Upper lobe of left lung (tissue), 6 donors: ENCODE measurements around the gene PTPN1. TPM values are rescaled to one million over a fixed set of nuclear protein-coding genes. Genes with fewer than 3 reads are reported as not detected.
A peak's percentile ranks its signal among the peaks of the same experiment; 100 is the strongest.

Experiments used
- ATAC-seq, 2 donors: fragments of 200-7000 bp; cut with Tn5 transposase; one replicate each; pipeline ENCODE4 v1.9.1; 2022; ENCODE audit warnings: mild to moderate bottlenecking in 2 of 2, moderate library complexity in 2 of 2; ENCODE audit not compliant: low FRiP score in 2 of 2
- DNase-seq, 2 donors: peaks; one replicate each; pipeline ENCODE4 v3.0.0-alpha.2; 2019 to 2020
- H3K27ac ChIP-seq, 4 donors: fragments of 200-600 bp; sonication (generic); one replicate each; pipeline ENCODE4 v1.5.1; 2016 to 2019
- H3K27me3 ChIP-seq, 4 donors: fragments of 200-600 bp; sonication (generic); one replicate each; pipeline ENCODE4 v1.5.1; 2017 to 2019
- H3K36me3 ChIP-seq, 4 donors: fragments of 200-600 bp; sonication (generic); one replicate each; pipeline ENCODE4 v1.5.1; 2016 to 2019
- H3K4me1 ChIP-seq, 4 donors: fragments of 200-600 bp; sonication (generic); one replicate each; pipeline ENCODE4 v1.5.1; 2018 to 2019
- H3K4me3 ChIP-seq, 4 donors: fragments of 200-600 bp; sonication (generic); one replicate each; pipeline ENCODE4 v1.5.1; 2017 to 2019; ENCODE audit warnings: mild to moderate bottlenecking in 2 of 4, moderate library complexity in 1 of 4
- H3K9me3 ChIP-seq, 4 donors: fragments of 200-600 bp; sonication (generic); one replicate each; pipeline ENCODE4 v1.5.1; 2018 to 2019
- CTCF ChIP-seq, 6 experiments: fragments of 450-650 bp in 4 of 6; fragments of 200-600 bp in 2 of 6; sonication (generic) in 2 of 6; IDR thresholded peaks; one replicate each; pipeline ENCODE4 v1.5.1; 2016 to 2019; ENCODE audit warnings: antibody characterized with exemption in 6 of 6
- EP300 ChIP-seq, 4 donors: sonication (generic); formaldehyde crosslinking; IDR thresholded peaks; one replicate each; pipeline ENCODE4 v1.5.1; 2017; ENCODE audit warnings: antibody characterized with exemption in 4 of 4, control low read depth in 2 of 4
- POLR2A ChIP-seq, 4 donors: fragments of 450-650 bp; IDR thresholded peaks; one replicate each; pipeline ENCODE4 v1.5.1; 2016 to 2017; ENCODE audit warnings: antibody characterized with exemption in 4 of 4, mild to moderate bottlenecking in 2 of 4
- POLR2AphosphoS5 ChIP-seq, 2 donors: sonication (generic); formaldehyde crosslinking; IDR thresholded peaks; one replicate each; pipeline ENCODE4 v1.5.1; 2017; ENCODE audit warnings: antibody characterized with exemption in 2 of 2
- WGBS, 2 donors: methylation state at CpG; one replicate each; pipeline ENCODE4 v1.1.5; 2017 to 2018; 5-methylcytosine and 5-hydroxymethylcytosine counted together
- total RNA-seq, 6 donors: library from RNA; depleted of rRNA in 4 of 6; stranded (reverse); fragments of >200 nt in 4 of 6; gene quantifications; one replicate each; pipeline versions ENCODE4 v1.1.0 to v1.2.1, GENCODE V29; 2016 to 2021
- donor health status: DM: no; HTN: no; CAD: no; lungs with moderate emphysema.
- donor health status: DM: no; HTN: yes; CAD: no; lungs with severe emphysema.

The PTPN1 gene
- total RNA-seq, 6 donors from 2014 or later = 75.1 to 137 (median 96.1) TPM

- TF ChIP-seq POLR2A (IDR thresholded peaks at IDR 0.05) (no peak), EP300 (IDR thresholded peaks at IDR 0.05) (no peak), POLR2AphosphoS5 (IDR thresholded peaks at IDR 0.05) (peak in 1 of 2 donors; percentile 14), CTCF (IDR thresholded peaks at IDR 0.05) (no peak)
- Histone ChIP-seq H3K36me3 (peaks cover 36 to 88% (median 67%) of the 10 kb centered on the region in 4 donors), H3K27ac (peak overlapping the region in 3 of 4 donors; percentile 0 to 53 (median 49)), H3K4me1 (peaks cover 21 to 34% (median 29%) of the 10 kb centered on the region in 4 donors), H3K27me3 (no peaks in the 10 kb centered on the region), H3K9me3 (no peaks in the 10 kb centered on the region), H3K4me3 (no peak overlapping the region)
- peak in 1 of 2 donors; percentile 25 for ATAC-seq
- DNase-seq = peak in 1 of 2 donors; percentile 75
- 66 to 74% methylated on average over 10 to 17 of the region's 17 CpGs for WGBS, 2 donors
Observed at GRCh38 chr20:50577175-50578018, 67.2 kb downstream of the PTPN1 start.

GRCh38 chr20:50578061-50578777 lies 68.0 kb downstream of the PTPN1 start:
- H3K36me3 ChIP-seq = peaks cover 44 to 93% (median 76%) of the 10 kb centered on the region in 4 donors
- TF ChIP-seq CTCF (IDR thresholded peaks at IDR 0.05) = no peak
- ATAC-seq = no peak

GRCh38 chr20:50578778-50579165 lies 68.6 kb downstream of the PTPN1 start:
- 74 to 86% methylated on average over 5 of the region's 5 CpGs for WGBS, 2 donors
- TF ChIP-seq POLR2A (IDR thresholded peaks at IDR 0.05) = no peak
- TF ChIP-seq CTCF (IDR thresholded peaks at IDR 0.05) = no peak
- no peak for TF ChIP-seq EP300 (IDR thresholded peaks at IDR 0.05)
- no peak for TF ChIP-seq POLR2AphosphoS5 (IDR thresholded peaks at IDR 0.05)

More at GRCh38 chr20:50578061-50578777, 68.0 kb downstream of the PTPN1 start:
- H3K27me3 ChIP-seq = no peaks in the 10 kb centered on the region
- no peak for DNase-seq
- no peak overlapping the region for H3K4me3 ChIP-seq
- H3K27ac ChIP-seq = peak overlapping the region in 2 of 4 donors; percentile 0 to 49
- no peaks in the 10 kb centered on the region for H3K9me3 ChIP-seq
- peaks cover 13 to 25% (median 21%) of the 10 kb centered on the region in 4 donors for H3K4me1 ChIP-seq
- WGBS, 2 donors = 87 to 89% methylated on average over 14 of the region's 14 CpGs

GRCh38 chr20:50579511-50579910 lies 69.3 kb downstream of the PTPN1 start:
- Histone ChIP-seq H3K4me1 (peaks cover 13 to 19% (median 17%) of the 10 kb centered on the region in 4 donors), H3K27ac (no peak overlapping the region), H3K27me3 (no peaks in the 10 kb centered on the region), H3K9me3 (no peaks in the 10 kb centered on the region), H3K4me3 (no peak overlapping the region), H3K36me3 (peaks cover 54 to 97% (median 83%) of the 10 kb centered on the region in 4 donors)
- TF ChIP-seq POLR2A (IDR thresholded peaks at IDR 0.05) (no peak), EP300 (IDR thresholded peaks at IDR 0.05) (no peak), POLR2AphosphoS5 (IDR thresholded peaks at IDR 0.05) (no peak), CTCF (IDR thresholded peaks at IDR 0.05) (no peak)
- no peak for DNase-seq
- 83 to 84% methylated on average over 9 to 10 of the region's 10 CpGs for WGBS, 2 donors
- no peak for ATAC-seq

More at GRCh38 chr20:50578778-50579165, 68.6 kb downstream of the PTPN1 start:
- no peak for DNase-seq
- Histone ChIP-seq H3K9me3 (no peaks in the 10 kb centered on the region), H3K27ac (no peak overlapping the region), H3K27me3 (no peaks in the 10 kb centered on the region), H3K4me3 (no peak overlapping the region), H3K4me1 (peaks cover 13 to 23% (median 17%) of the 10 kb centered on the region in 4 donors), H3K36me3 (peaks cover 49 to 97% (median 81%) of the 10 kb centered on the region in 4 donors)
- no peak for ATAC-seq
